ENCODE measurements around the gene VEZF1. TPM values are rescaled to one million over a fixed set of nuclear protein-coding genes. Genes with fewer than 3 reads are reported as not detected.

VEZF1 gene
- total and polyA plus RNA-seq, 8 donors, result 11.7 to 41.6 (median 23.3) TPM

- 0% methylated on average over 38 of the region's 38 CpGs for WGBS, 2 donors
- ATAC-seq, result peak; percentile 42 to 76 (median 62)
- Histone ChIP-seq H3K4me3 (peak overlapping the region; percentile 65 to 86 (median 74)), H3K36me3 (no peaks in the 10 kb centered on the region), H3K4me1 (peaks cover 24 to 58% (median 32%) of the 10 kb centered on the region in 3 donors), H3K27ac (peak overlapping the region; percentile 85 to 96 (median 95)), H3K9me3 (no peaks in the 10 kb centered on the region), H3K27me3 (no peaks in the 10 kb centered on the region)
- intact Hi-C loops (cut with DNase I), result no loop called here
- FAIRE-seq, result no peak
- no peak for TF ChIP-seq CTCF (IDR thresholded peaks at IDR 0.05)
- DNase-seq, result peak; percentile 51 to 81 (median 60)
Measured at GRCh38 chr17:57986841-57987580, 1.0 kb downstream of the VEZF1 start.

GRCh38 chr17:57985675-57985974, 2.4 kb downstream of the VEZF1 start:
- Histone ChIP-seq H3K9me3 (no peaks in the 10 kb centered on the region), H3K4me1 (peaks cover 32 to 64% (median 32%) of the 10 kb centered on the region in 3 donors), H3K27me3 (no peaks in the 10 kb centered on the region), H3K36me3 (peaks cover 0 to 13% (median 0%) of the 10 kb centered on the region in 3 donors), H3K4me3 (no peak overlapping the region), H3K27ac (peak overlapping the region in 1 of 4 donors; percentile 96)
- ATAC-seq, result no peak
- no peak for DNase-seq
- no peak for TF ChIP-seq CTCF (IDR thresholded peaks at IDR 0.05)
- FAIRE-seq, result no peak
- intact Hi-C loops (cut with DNase I), result no loop called here
- WGBS, 2 donors, result 9 to 21% methylated on average over 1 of the region's 1 CpG

GRCh38 chr17:57984936-57985674, 2.9 kb downstream of the VEZF1 start:
- no peak for ATAC-seq
- intact Hi-C loops (cut with DNase I), result no loop called here
- H3K4me3 ChIP-seq, result no peak overlapping the region

GRCh38 chr17:57984261-57984890, 3.7 kb downstream of the VEZF1 start:
- TF ChIP-seq CTCF (IDR thresholded peaks at IDR 0.05), result no peak
- Histone ChIP-seq H3K9me3 (no peaks in the 10 kb centered on the region), H3K27ac (no peak overlapping the region), H3K4me1 (peaks cover 32 to 54% (median 32%) of the 10 kb centered on the region in 3 donors), H3K27me3 (no peaks in the 10 kb centered on the region), H3K4me3 (no peak overlapping the region), H3K36me3 (peaks cover 0 to 23% (median 0%) of the 10 kb centered on the region in 3 donors)
- DNase-seq, result no peak
- FAIRE-seq, result no peak
- no peak for ATAC-seq
- WGBS, 2 donors, result 43 to 48% methylated on average over 4 of the region's 4 CpGs
- intact Hi-C loops (cut with DNase I), result no loop called here

More at GRCh38 chr17:57984936-57985674, 2.9 kb downstream of the VEZF1 start:
- Histone ChIP-seq H3K36me3 (peaks cover 0 to 17% (median 0%) of the 10 kb centered on the region in 3 donors), H3K27ac (peak overlapping the region in 1 of 4 donors; percentile 17), H3K4me1 (peaks cover 32 to 62% (median 32%) of the 10 kb centered on the region in 3 donors), H3K27me3 (no peaks in the 10 kb centered on the region), H3K9me3 (no peaks in the 10 kb centered on the region)
- DNase-seq (no peak), FAIRE-seq (no peak)
- 43 to 44% methylated on average over 4 of the region's 4 CpGs for WGBS, 2 donors
- TF ChIP-seq CTCF (IDR thresholded peaks at IDR 0.05), result no peak

All from pancreas (tissue), 10 donors.